Gastroesophageal sphincter (tissue), 3 donors: ENCODE measurements around the gene MKLN1.

ENCODE experiments used
- POLR2A ChIP-seq, 2 donors: fragments of 450-650 bp; IDR thresholded peaks; one replicate each; pipeline ENCODE4 v1.6.1; 2017; ENCODE audit warnings: antibody characterized with exemption in 2 of 2, mild to moderate bottlenecking in 2 of 2, moderate library complexity in 1 of 2
- POLR2AphosphoS5 ChIP-seq: sonication (generic); formaldehyde crosslinking; IDR thresholded peaks from one replicate; pipeline ENCODE4 v1.6.1; 2017; ENCODE audit warnings: antibody characterized with exemption
- TF ChIP-seq, protein P1 (sequence below), 4 experiments: fragments of 200-600 bp in 2 of 4; fragments of 450-650 bp in 2 of 4; sonication (generic) in 1 of 4; IDR thresholded peaks; one replicate each; pipeline ENCODE4 v1.5.1; 2017 to 2019; ENCODE audit warnings: antibody characterized with exemption in 4 of 4, mild to moderate bottlenecking in 2 of 4, moderate library complexity in 2 of 4

DNA sequence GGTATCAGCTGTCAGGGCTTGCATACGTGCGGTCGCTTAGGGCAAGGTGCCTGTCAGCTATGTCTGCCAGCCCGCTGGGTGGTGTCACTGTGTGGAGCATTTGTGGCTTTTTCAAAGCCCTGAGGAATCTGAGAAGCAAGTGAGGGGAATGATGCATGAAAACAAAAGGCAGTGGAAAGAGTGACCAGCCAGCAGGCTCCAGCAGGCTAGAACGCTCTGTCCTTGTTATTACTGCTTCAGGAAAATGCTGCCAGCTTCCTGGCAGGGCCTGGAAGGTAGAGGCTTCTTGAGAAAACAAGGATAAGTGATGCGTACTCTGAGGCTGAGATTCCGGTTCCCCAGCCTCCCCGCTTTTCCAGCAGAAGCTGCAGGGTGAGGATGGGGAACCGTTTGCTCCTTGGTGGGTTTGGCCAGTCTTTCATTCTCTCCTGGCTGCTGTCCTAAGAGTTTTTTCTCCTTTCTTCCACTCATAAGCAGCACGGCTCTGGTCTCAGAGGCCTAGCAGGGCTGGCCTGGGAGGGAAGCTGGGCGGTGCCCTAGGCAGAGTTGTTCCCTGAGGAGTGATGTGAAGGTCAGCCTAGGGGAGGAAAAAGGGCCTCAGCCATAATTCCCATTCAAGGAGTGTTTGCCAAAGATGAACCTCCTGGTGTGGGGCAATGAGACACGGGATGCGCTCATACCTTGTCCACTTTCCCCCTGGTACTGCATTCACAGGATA, 42.8 kb upstream of the MKLN1 start:
- TF ChIP-seq, protein P1, sequence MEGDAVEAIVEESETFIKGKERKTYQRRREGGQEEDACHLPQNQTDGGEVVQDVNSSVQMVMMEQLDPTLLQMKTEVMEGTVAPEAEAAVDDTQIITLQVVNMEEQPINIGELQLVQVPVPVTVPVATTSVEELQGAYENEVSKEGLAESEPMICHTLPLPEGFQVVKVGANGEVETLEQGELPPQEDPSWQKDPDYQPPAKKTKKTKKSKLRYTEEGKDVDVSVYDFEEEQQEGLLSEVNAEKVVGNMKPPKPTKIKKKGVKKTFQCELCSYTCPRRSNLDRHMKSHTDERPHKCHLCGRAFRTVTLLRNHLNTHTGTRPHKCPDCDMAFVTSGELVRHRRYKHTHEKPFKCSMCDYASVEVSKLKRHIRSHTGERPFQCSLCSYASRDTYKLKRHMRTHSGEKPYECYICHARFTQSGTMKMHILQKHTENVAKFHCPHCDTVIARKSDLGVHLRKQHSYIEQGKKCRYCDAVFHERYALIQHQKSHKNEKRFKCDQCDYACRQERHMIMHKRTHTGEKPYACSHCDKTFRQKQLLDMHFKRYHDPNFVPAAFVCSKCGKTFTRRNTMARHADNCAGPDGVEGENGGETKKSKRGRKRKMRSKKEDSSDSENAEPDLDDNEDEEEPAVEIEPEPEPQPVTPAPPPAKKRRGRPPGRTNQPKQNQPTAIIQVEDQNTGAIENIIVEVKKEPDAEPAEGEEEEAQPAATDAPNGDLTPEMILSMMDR (IDR thresholded peaks at IDR 0.05) = no peak
- TF ChIP-seq POLR2A (IDR thresholded peaks at IDR 0.05) (no peak), POLR2AphosphoS5 (peak; percentile 68)
